AG09309 (cell line): ENCODE results near the gene KBTBD13.
A peak's percentile ranks its signal among the peaks of the same experiment; 100 is the strongest.

Source experiments
- DNase-seq: peaks from one replicate; pipeline ENCODE4 v3.0.0-alpha.2; 2010; ENCODE audit warnings: low read depth
- H3K4me3 ChIP-seq: 2 replicates; pipeline ENCODE4 v1.5.1; 2011; ENCODE audit warnings: mild to moderate bottlenecking, low read depth, low read length, moderate library complexity; ENCODE audit not compliant: control insufficient read depth
- TF ChIP-seq, protein P1 (sequence below): IDR thresholded peaks from 2 replicates; pipeline ENCODE4 v1.5.1; 2011; ENCODE audit warnings: mild to moderate bottlenecking, low read depth, low read length, inconsistent platforms; ENCODE audit not compliant: insufficient read depth, control insufficient read depth; ENCODE audit errors: missing control alignments

Gene KBTBD13

DNA sequence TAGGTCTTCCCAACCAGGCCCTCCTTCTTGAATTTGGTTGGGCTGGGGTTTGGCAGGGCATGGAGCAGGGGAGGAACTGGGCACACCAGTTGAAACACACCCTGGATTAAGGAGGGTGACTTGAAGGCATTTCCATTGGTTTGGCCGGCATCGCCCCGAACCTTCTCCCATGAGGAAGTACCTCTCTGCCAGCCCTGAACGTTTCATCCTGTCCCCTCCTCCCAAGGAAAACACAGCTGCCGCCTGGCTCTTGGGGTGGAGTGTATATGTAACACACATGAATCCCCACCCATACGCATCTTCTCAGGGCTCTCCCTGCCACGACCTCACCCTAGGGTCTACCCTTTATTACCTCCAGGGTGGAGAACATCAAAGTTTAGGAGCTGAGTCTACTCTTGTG, 23.9 kb downstream of the KBTBD13 start:
- no peak overlapping the region for H3K4me3 ChIP-seq
- DNase-seq = no peak
- TF ChIP-seq, protein P1, sequence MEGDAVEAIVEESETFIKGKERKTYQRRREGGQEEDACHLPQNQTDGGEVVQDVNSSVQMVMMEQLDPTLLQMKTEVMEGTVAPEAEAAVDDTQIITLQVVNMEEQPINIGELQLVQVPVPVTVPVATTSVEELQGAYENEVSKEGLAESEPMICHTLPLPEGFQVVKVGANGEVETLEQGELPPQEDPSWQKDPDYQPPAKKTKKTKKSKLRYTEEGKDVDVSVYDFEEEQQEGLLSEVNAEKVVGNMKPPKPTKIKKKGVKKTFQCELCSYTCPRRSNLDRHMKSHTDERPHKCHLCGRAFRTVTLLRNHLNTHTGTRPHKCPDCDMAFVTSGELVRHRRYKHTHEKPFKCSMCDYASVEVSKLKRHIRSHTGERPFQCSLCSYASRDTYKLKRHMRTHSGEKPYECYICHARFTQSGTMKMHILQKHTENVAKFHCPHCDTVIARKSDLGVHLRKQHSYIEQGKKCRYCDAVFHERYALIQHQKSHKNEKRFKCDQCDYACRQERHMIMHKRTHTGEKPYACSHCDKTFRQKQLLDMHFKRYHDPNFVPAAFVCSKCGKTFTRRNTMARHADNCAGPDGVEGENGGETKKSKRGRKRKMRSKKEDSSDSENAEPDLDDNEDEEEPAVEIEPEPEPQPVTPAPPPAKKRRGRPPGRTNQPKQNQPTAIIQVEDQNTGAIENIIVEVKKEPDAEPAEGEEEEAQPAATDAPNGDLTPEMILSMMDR = no peak

DNA sequence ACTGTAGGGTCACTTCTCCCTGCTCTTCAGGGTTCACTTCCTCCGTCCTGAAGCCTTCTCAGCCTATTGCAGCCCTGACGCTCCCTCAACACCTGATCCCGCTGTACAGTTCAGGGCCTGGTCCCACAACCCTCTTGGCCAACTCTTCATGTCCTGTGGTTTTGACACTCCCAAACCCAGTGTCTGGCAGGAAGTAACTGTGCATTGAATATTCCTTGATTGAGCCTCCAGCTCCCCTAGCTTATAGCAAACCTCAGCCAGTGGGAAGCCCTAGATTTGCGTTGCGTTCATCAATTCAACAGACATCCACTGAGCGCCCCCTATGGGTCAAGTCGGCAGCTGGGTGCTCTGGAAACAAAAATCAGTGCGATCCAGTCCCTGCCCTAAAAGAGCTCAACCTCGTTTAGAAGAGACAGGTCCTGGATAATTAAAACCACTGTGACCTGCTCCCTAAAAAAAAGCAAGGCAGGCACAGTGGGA, 24.9 kb downstream of the KBTBD13 start:
- no peak overlapping the region for H3K4me3 ChIP-seq
- TF ChIP-seq, protein P1 = peak; percentile 78
- no peak for DNase-seq

DNA sequence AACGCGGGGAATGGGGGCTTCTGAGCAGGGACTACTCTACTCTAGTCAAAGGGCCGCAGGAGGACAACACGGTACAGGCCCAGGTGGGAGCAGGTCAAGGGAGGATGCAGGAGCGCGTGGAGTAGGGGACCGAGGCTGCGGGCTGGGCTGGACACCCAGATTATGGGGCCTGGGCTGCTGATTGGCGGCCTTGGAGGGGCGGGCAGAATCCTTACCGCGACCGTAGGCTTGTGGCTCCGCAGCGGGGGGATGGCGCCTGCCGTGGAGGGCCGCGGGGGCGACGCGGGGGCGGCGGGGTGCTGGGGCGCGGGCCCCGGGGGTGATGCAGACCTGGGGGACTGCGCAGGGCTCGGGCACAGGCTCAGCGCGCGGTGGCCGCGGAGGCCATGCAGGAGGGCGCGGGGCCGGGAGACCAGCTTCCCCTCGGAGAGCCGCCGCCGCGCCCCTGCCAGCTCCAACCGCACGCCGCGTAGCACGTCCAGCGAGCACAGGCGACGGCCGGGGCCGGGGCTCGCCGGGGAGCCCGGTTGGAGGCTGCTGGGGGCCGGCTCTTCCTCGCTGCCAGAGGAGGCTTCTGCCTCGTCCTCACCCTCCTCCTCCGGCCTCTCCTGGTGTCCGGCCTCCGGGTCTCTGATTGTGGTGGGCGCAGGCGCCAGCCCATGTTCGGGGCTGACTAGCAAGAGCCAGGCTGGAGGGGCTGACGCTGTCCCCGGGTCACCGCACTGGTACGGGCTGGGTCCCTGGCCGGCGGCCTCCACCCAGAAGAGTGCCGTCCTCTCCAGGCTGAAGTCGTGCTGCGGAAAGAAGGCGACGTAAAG, 25.6 kb downstream of the KBTBD13 start:
- TF ChIP-seq, protein P1 = no peak
- no peak for DNase-seq
- no peak overlapping the region for H3K4me3 ChIP-seq

DNA sequence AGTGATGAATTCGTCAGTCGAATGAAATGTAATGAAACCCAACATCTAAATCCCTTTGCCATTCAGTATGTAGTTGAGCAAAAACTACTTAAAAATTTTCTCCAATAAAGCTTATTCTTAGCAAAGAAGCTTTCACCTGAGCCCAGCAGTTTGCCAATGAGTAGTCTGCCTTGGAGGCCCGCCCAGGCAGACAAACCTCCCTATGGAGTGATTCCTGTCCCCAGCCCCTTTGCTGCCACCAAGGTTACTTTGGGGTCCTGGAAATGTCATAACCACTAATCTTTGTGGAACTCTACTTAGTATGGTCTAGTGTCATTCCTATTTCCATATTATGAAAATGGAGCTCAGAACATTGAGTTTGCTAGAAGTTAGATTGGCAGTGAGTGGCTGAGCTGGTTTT, 26.4 kb downstream of the KBTBD13 start:
- no peak overlapping the region for H3K4me3 ChIP-seq
- TF ChIP-seq, protein P1 = no peak
- no peak for DNase-seq

DNA sequence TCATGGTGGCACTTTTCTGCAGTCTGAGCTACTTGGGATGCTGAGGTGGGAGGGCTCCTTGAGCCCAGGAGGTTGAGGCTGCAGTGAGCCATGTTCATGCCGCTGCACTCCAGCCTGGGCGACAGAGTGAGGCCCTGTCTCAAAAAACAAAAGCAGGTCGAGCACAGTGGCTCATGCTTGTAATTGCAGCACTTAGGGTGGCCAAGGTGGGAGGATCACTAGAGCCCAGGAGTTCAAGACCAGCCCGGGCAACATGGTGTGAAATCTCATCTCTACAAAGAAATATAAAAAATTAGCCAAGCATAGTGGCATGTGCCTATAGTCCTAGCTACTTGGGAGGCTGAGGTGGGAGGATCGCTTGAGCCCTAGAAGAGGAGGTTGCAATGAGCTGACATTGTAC, 28.5 kb downstream of the KBTBD13 start:
- no peak overlapping the region for H3K4me3 ChIP-seq
- no peak for DNase-seq
- TF ChIP-seq, protein P1 = no peak

DNA sequence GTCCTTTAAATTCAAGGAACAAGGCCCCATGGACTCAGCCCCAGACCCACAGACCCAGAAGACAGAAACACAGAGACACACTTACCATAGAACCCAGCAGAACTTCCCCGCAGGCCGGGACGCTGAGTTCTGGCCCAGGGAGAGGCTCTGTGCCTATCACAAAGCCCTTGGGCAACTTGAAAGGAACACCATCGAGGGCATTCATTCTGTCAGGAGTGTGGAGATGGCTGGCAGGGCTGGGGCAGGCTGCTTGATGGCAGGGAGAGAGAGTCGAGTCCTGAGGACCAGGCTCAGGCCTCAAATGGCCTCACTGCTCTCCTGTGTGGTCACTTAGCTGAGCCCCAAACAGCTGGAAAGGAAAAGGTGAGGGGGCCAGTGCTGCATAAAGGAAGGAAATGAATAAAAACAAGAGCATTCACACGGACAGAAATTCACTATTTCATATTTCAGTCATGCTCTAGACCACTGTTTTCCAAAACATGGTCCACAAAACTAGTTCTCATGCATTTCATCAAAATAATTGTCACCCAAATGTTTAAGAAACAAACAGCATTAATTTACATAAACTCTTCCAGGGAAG, 29.6 kb downstream of the KBTBD13 start:
- H3K4me3 ChIP-seq = no peak overlapping the region
- no peak for DNase-seq
- TF ChIP-seq, protein P1 = no peak
